A673 (cell line): Measurements from ENCODE around the gene HLA-B.

Experiments used
- CTCF ChIP-seq: fragments of 300-800, 200-600 bp; sonication (generic); conservative IDR thresholded peaks from 2 replicates; pipeline ENCODE4 v1.5.1; 2017; ENCODE audit warnings: low read depth, mild to moderate bottlenecking, antibody characterized with exemption, low read length, moderate library complexity, mixed read lengths
- EZH2 ChIP-seq: fragments of 200-600 bp; sonication (generic); IDR thresholded peaks from 2 replicates; pipeline ENCODE4 v1.6.1; 2017; ENCODE audit warnings: borderline replicate concordance, low read depth, mild to moderate bottlenecking, mixed read lengths, antibody characterized with exemption, low read length; ENCODE audit not compliant: poor library complexity, severe bottlenecking

- no peak for TF ChIP-seq CTCF
- no peak for TF ChIP-seq EZH2
Observed at GRCh38 chr6:31383149-31383548, 26.2 kb upstream of the HLA-B start.
